ENCODE measurements around the gene ABLIM2.

- TF ChIP-seq CTCF (IDR thresholded peaks at IDR 0.05) (no peak), POLR2AphosphoS5 (IDR thresholded peaks at IDR 0.05) (no peak), EP300 (IDR thresholded peaks at IDR 0.05) (no peak), POLR2A (IDR thresholded peaks at IDR 0.05; ENCODE audit: low read depth) (no peak)
These were observed 76.7 kb downstream of the ABLIM2 start for GRCh38 chr4:8081621-8082516.
